GM11168 (cell line): ENCODE measurements around the gene SLC22A6.
"Not testable (repeated sequence)": the region's sequence is repeated elsewhere in the genome, so short reads cannot be mapped to it uniquely, and the experiment has no call there.

Experiments
- in situ Hi-C: fragments of 300-500 bp; cut with MboI; formaldehyde crosslinking; loops from one replicate; pipeline ENCODE4 v1.12.0; 2022; ENCODE audit warnings: low sequenced_read_pairs; ENCODE audit not compliant: unreplicated experiment

The SLC22A6 gene

GRCh38 chr11:62994775-62995174 is 10.0 kb upstream of the SLC22A6 start:
- in situ Hi-C loops = no loop called here

GRCh38 chr11:62988276-62988675 is 3.5 kb upstream of the SLC22A6 start:
- in situ Hi-C loops = no loop called here

GRCh38 chr11:62985041-62985750 is 429 bp upstream of the SLC22A6 start:
- in situ Hi-C loops = no loop called here

- in situ Hi-C loops = no loop called here
Observed at GRCh38 chr11:62983536-62984199, 1.1 kb downstream of the SLC22A6 start.

- in situ Hi-C loops = no loop called here
Observed at GRCh38 chr11:62981743-62982142, 3.0 kb downstream of the SLC22A6 start.

GRCh38 chr11:62980133-62980760 is 4.5 kb downstream of the SLC22A6 start:
- in situ Hi-C loops = no loop called here

GRCh38 chr11:62976109-62976508 is 8.7 kb downstream of the SLC22A6 start:
- in situ Hi-C loops = no loop called here

- in situ Hi-C loops = no loop called here
Observed at GRCh38 chr11:62974848-62975522, 9.8 kb downstream of the SLC22A6 start.

- in situ Hi-C loops = no loop called here
Observed at GRCh38 chr11:62965574-62965973, 19.2 kb downstream of the SLC22A6 start.

- in situ Hi-C loops = no loop called here
Observed at GRCh38 chr11:62962391-62962790, 22.4 kb downstream of the SLC22A6 start.

GRCh38 chr11:62961017-62961570 is 23.7 kb downstream of the SLC22A6 start:
- in situ Hi-C loops = no loop called here

GRCh38 chr11:62959422-62959980 is 25.3 kb downstream of the SLC22A6 start:
- in situ Hi-C loops = no loop called here

GRCh38 chr11:62958547-62959421 is 26.0 kb downstream of the SLC22A6 start:
- in situ Hi-C loops = no loop called here

- in situ Hi-C loops = no loop called here
Observed at GRCh38 chr11:62957147-62957546, 27.6 kb downstream of the SLC22A6 start.

- in situ Hi-C loops = no loop called here
Observed at GRCh38 chr11:62954478-62954877, 30.3 kb downstream of the SLC22A6 start.

- in situ Hi-C loops = no loop called here
Observed at GRCh38 chr11:62953811-62954210, 31.0 kb downstream of the SLC22A6 start.

GRCh38 chr11:62948765-62949320 is 35.9 kb downstream of the SLC22A6 start:
- in situ Hi-C loops = no loop called here

- in situ Hi-C loops = not testable (repeated sequence)
Observed at GRCh38 chr11:62945538-62945937, 39.2 kb downstream of the SLC22A6 start.

- in situ Hi-C loops = not testable (repeated sequence)
Observed at GRCh38 chr11:62937528-62937927, 47.2 kb downstream of the SLC22A6 start.
